ENCODE measurements around the gene LINC00237. TPM values are rescaled to one million over a fixed set of nuclear protein-coding genes. Genes with fewer than 3 reads are reported as not detected.

Gene LINC00237
- not detected for total RNA-seq

DNA sequence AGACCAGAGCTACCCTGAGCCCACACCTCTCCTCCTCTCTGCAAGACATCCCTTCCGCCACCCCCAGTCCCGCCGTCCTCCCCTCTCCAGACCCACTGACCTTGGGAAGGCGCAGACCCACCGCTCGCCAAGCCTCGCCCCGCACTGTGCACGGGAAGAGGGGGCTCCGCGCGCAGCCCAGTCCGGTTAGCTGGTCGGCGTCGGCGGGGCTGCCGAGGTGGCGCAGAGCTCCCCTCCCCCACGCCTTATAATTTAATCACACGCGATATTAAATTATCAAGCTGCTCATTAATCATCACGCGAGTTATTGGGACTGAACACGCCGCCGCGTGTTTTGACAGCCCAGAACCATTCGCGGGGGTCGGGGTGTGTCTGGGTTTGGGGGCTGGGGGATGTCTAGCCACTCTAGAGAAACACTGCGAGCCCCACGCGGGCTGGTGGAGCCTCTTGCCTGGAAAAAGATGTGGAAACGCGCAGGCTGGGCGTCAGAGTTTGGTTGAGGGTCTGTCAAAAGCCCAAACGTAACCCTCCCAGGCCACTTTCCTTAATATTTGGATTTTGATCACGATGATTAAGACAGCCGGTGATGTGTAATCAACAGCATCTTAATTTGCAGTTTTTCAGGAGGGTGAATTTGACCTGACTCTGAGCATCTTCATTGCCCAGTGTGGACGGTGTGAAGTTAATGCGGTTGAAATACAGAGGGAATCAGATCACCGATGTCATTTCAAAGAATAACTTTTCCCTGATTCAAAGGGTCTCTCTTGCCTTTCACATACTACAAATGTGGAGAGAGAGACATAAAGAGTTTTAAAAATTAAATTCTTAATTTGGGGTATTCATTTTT lies at the start of gene LINC00237:
Gene LINC00237, minus strand, starts transcription at position 188 of the 847 bp plus-strand sequence.
- H3K9me3 ChIP-seq, result no peaks in the 10 kb centered on the region
- H3K27ac ChIP-seq, result no peak within 1 kb of the TSS
- peaks cover 22% of the 10 kb centered on the region for H3K27me3 ChIP-seq
- H3K4me1 ChIP-seq, result peaks cover 40% of the 10 kb centered on the region
- peak within 1 kb of the TSS in 1 of 2 donors; percentile 13 for H3K4me3 ChIP-seq
- DNase-seq (ENCODE audit: extremely low spot score in 2 of 2), result no peak
- H3K36me3 ChIP-seq, result no peaks in the 10 kb centered on the region
- intact Hi-C loops (cut with DNase I), result no loop called here
- no peak for TF ChIP-seq POLR2AphosphoS5 (IDR thresholded peaks at IDR 0.05; ENCODE audit: insufficient read depth in 1 of 2, low read depth in 1 of 2)
- no peak for TF ChIP-seq POLR2A (IDR thresholded peaks at IDR 0.05)
- TF ChIP-seq, protein P1, sequence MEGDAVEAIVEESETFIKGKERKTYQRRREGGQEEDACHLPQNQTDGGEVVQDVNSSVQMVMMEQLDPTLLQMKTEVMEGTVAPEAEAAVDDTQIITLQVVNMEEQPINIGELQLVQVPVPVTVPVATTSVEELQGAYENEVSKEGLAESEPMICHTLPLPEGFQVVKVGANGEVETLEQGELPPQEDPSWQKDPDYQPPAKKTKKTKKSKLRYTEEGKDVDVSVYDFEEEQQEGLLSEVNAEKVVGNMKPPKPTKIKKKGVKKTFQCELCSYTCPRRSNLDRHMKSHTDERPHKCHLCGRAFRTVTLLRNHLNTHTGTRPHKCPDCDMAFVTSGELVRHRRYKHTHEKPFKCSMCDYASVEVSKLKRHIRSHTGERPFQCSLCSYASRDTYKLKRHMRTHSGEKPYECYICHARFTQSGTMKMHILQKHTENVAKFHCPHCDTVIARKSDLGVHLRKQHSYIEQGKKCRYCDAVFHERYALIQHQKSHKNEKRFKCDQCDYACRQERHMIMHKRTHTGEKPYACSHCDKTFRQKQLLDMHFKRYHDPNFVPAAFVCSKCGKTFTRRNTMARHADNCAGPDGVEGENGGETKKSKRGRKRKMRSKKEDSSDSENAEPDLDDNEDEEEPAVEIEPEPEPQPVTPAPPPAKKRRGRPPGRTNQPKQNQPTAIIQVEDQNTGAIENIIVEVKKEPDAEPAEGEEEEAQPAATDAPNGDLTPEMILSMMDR (IDR thresholded peaks at IDR 0.05), result no peak

DNA sequence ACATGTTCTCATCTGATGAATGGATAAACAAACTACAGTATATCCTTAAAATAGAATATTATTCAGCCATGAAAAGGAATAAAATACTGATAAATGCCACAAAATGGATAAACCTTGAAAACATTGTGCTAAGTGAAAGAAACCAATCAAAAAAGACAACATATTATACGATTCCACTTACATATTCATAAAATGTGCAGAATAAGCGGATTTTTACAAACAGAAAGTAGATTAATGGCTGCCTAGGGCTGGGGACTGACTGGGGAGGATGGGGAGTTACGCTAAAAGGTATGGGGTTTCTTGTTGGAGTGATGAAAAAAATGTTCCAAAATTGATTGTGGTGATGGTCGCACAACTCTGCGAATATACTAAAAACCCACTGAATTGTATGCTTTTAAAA lies 49.1 kb upstream of the LINC00237 start:
- TF ChIP-seq POLR2AphosphoS5 (IDR thresholded peaks at IDR 0.05; ENCODE audit: insufficient read depth in 1 of 2, low read depth in 1 of 2) (no peak), POLR2A (IDR thresholded peaks at IDR 0.05) (no peak)
- TF ChIP-seq, protein P1 (IDR thresholded peaks at IDR 0.05), result no peak
- H3K36me3 ChIP-seq, result no peaks in the 10 kb centered on the region
- intact Hi-C loops (cut with DNase I), result no loop called here

GRCh38 chr20:21154692-21155091 lies 48.5 kb upstream of the LINC00237 start:
- no peak overlapping the region for H3K4me3 ChIP-seq
- no peak for DNase-seq (ENCODE audit: extremely low spot score in 2 of 2)
- intact Hi-C loops (cut with DNase I), result no loop called here
- H3K9me3 ChIP-seq, result no peaks in the 10 kb centered on the region
- peaks cover 9% of the 10 kb centered on the region for H3K4me1 ChIP-seq
- H3K27me3 ChIP-seq, result no peaks in the 10 kb centered on the region
- H3K36me3 ChIP-seq, result peaks cover 0 to 5% of the 10 kb centered on the region in 2 donors
- H3K27ac ChIP-seq, result no peak overlapping the region
- TF ChIP-seq, protein P1 (IDR thresholded peaks at IDR 0.05), result no peak
- TF ChIP-seq POLR2AphosphoS5 (IDR thresholded peaks at IDR 0.05; ENCODE audit: insufficient read depth in 1 of 2, low read depth in 1 of 2) (no peak), POLR2A (IDR thresholded peaks at IDR 0.05) (no peak)

More for the DNA sequence above, 49.1 kb upstream of the LINC00237 start:
- no peak overlapping the region for H3K4me3 ChIP-seq
- no peak overlapping the region for H3K27ac ChIP-seq
- H3K27me3 ChIP-seq, result no peaks in the 10 kb centered on the region
- DNase-seq (ENCODE audit: extremely low spot score in 2 of 2), result no peak
- peaks cover 9% of the 10 kb centered on the region for H3K4me1 ChIP-seq
- H3K9me3 ChIP-seq, result no peaks in the 10 kb centered on the region

DNA sequence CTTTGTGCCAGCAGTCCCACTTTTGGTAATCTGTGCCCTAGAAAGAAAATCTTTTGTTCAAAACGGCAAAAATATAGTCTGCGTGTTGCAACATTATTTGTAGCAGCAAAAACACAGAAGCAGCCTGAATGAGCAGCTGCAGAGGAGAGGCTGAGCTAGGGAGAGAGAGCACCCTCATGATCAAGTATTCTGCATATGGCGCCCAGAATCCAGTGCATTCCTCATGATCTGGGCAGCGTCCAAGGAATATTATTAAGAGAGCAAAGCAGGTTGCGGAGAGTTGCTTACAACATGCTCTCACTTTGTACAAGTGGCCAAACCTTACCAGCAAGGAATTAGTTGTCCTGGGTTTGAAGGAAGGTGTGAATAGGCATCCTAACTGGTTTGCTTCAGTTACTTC lies 45.6 kb upstream of the LINC00237 start:
- intact Hi-C loops (cut with DNase I), result no loop called here
- Histone ChIP-seq H3K4me3 (no peak overlapping the region), H3K4me1 (no peaks in the 10 kb centered on the region)

More for the DNA sequence above, 45.6 kb upstream of the LINC00237 start:
- TF ChIP-seq, protein P1 (IDR thresholded peaks at IDR 0.05), result no peak
- TF ChIP-seq POLR2AphosphoS5 (IDR thresholded peaks at IDR 0.05; ENCODE audit: insufficient read depth in 1 of 2, low read depth in 1 of 2) (no peak), POLR2A (IDR thresholded peaks at IDR 0.05) (no peak)
- H3K27ac ChIP-seq, result no peak overlapping the region
- no peaks in the 10 kb centered on the region for H3K9me3 ChIP-seq
- no peak for DNase-seq (ENCODE audit: extremely low spot score in 2 of 2)
- peaks cover 0 to 12% of the 10 kb centered on the region in 2 donors for H3K36me3 ChIP-seq
- H3K27me3 ChIP-seq, result no peaks in the 10 kb centered on the region
